Measurements from ENCODE around the gene AK1.

DNA sequence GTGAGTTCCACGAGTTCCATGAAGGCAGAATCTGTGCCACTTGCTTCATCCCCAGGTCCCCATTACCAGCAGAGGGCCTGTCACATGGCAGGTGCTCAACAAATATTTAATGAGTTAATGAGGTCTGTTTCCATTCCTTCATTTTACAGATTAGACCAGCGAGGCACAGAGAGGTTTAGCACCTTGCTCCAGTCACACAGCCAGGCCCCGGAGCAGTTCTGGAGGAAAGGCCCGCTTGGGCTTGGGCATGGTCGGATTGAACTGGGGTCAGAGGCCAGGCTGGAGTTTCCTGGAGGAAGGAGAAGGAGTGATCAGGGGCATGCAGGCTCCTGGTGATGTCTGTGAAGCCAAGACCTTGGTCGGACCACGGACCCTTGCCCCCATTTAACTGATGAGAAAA lies 43.3 kb upstream of the AK1 start:
- TF ChIP-seq, protein P1, sequence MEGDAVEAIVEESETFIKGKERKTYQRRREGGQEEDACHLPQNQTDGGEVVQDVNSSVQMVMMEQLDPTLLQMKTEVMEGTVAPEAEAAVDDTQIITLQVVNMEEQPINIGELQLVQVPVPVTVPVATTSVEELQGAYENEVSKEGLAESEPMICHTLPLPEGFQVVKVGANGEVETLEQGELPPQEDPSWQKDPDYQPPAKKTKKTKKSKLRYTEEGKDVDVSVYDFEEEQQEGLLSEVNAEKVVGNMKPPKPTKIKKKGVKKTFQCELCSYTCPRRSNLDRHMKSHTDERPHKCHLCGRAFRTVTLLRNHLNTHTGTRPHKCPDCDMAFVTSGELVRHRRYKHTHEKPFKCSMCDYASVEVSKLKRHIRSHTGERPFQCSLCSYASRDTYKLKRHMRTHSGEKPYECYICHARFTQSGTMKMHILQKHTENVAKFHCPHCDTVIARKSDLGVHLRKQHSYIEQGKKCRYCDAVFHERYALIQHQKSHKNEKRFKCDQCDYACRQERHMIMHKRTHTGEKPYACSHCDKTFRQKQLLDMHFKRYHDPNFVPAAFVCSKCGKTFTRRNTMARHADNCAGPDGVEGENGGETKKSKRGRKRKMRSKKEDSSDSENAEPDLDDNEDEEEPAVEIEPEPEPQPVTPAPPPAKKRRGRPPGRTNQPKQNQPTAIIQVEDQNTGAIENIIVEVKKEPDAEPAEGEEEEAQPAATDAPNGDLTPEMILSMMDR (IDR thresholded peaks at IDR 0.05; ENCODE audit: low read length) = no peak
- TF ChIP-seq EZH2 (optimal IDR thresholded peaks at IDR 0.05; ENCODE audit: low read depth, low read length) (no peak), EZH2phosphoT487 (IDR thresholded peaks at IDR 0.05; ENCODE audit: low read length) (no peak)
